ENCODE results near the gene RAPGEF5.

Gene RAPGEF5

GRCh38 chr7:22393913-22394729 is 37.2 kb upstream of the RAPGEF5 start:
- TF ChIP-seq GATA1 (IDR thresholded peaks at IDR 0.05; ENCODE audit: low read depth, low read length) (no peak), POLR2A (IDR thresholded peaks at IDR 0.05; ENCODE audit: low read length) (no peak)
- DNase-seq, result no peak

- no peak for TF ChIP-seq POLR2A (IDR thresholded peaks at IDR 0.05; ENCODE audit: low read length)
- no peak for TF ChIP-seq GATA1 (IDR thresholded peaks at IDR 0.05; ENCODE audit: low read depth, low read length)
- no peak for DNase-seq
Measured at GRCh38 chr7:22390516-22390915, 33.6 kb upstream of the RAPGEF5 start.

DNA sequence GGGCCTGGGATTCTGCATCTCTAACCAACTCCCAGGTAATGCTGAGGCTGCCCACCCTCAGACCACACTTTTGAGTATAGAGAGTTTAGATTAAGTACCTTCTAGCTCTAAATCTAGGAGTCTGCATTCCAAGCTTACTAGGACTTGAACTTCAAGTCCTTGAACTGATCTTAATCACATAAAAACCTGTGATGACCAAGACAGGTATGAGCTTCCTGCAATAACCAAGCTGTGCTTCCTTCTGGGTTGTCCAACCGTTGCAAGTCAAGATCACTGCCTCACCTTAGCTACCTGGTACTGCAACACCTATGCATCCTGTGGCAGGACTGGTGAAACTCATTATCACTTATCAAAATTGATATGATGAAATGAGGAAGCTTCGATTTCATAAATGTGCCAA is 32.9 kb upstream of the RAPGEF5 start:
- DNase-seq, result no peak
- TF ChIP-seq GATA1 (IDR thresholded peaks at IDR 0.05; ENCODE audit: low read depth, low read length) (no peak), POLR2A (IDR thresholded peaks at IDR 0.05; ENCODE audit: low read length) (no peak)

GRCh38 chr7:22387583-22387982 is 30.6 kb upstream of the RAPGEF5 start:
- TF ChIP-seq GATA1 (IDR thresholded peaks at IDR 0.05; ENCODE audit: low read depth, low read length), result no peak
- no peak for TF ChIP-seq POLR2A (IDR thresholded peaks at IDR 0.05; ENCODE audit: low read length)

DNA sequence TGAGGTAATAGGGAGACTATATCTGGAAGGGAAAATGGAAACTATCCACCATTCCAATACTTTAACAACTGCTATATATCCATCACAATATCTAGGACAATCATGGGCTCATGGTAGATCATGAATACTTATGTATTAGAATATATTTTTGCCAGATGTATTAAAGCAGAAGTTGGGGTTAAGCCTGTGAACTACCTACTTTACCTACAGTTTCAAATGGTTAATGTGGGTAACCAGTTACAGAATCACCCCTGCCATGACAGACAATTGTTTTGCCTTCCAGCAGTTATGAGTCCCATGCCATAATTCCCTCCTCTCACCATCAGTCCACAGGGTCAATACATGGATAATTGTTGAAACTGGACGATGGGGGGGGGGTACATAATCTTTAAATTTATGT is 29.9 kb upstream of the RAPGEF5 start:
- TF ChIP-seq GATA1 (IDR thresholded peaks at IDR 0.05; ENCODE audit: low read depth, low read length) (no peak), POLR2A (IDR thresholded peaks at IDR 0.05; ENCODE audit: low read length) (no peak)
- no peak for DNase-seq

More at GRCh38 chr7:22387583-22387982, 30.6 kb upstream of the RAPGEF5 start:
- no peak for DNase-seq

DNA sequence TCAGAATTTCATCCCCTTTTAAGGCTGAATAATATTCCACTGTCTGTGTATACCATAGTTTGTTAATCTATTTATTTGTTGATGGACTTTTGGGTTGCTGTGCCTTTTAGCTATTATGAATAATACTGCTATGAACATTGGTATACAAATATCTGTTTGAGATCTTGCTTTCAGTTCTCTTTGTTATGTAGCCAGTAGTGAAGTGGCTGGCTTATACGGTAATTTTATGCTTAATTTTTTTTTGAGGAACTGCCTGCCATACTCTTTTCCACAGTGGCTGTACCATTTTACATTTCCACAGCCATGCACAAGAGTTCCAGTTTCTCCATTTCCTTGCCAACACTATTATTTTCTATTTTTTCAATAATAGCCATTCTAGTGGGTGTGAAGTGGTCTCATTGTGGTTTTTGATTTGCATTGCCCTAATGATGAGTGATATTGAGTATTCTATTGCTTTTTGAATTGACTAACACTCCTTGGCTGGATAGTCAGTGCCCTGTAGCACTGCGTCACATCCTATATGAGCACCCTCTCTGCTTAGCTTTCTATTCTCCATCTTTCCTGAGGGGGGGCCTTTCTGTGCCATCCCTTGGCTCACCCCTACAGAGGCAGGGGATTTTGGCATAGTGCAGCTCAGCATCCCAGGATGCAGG is 29.4 kb upstream of the RAPGEF5 start:
- TF ChIP-seq GATA1 (IDR thresholded peaks at IDR 0.05; ENCODE audit: low read depth, low read length) (no peak), POLR2A (IDR thresholded peaks at IDR 0.05; ENCODE audit: low read length) (no peak)
- no peak for DNase-seq

- no peak for DNase-seq
- TF ChIP-seq GATA1 (IDR thresholded peaks at IDR 0.05; ENCODE audit: low read depth, low read length) (no peak), POLR2A (IDR thresholded peaks at IDR 0.05; ENCODE audit: low read length) (no peak)
Measured at GRCh38 chr7:22385326-22385725, 28.4 kb upstream of the RAPGEF5 start.

GRCh38 chr7:22380333-22380732 is 23.4 kb upstream of the RAPGEF5 start:
- no peak for DNase-seq
- TF ChIP-seq GATA1 (IDR thresholded peaks at IDR 0.05; ENCODE audit: low read depth, low read length), result no peak
- no peak for TF ChIP-seq POLR2A (IDR thresholded peaks at IDR 0.05; ENCODE audit: low read length)

- TF ChIP-seq GATA1 (IDR thresholded peaks at IDR 0.05; ENCODE audit: low read depth, low read length) (no peak), POLR2A (IDR thresholded peaks at IDR 0.05; ENCODE audit: low read length) (no peak)
Measured at GRCh38 chr7:22378199-22378980, 21.4 kb upstream of the RAPGEF5 start.

GRCh38 chr7:22377703-22378102 is 20.7 kb upstream of the RAPGEF5 start:
- no peak for DNase-seq
- TF ChIP-seq POLR2A (IDR thresholded peaks at IDR 0.05; ENCODE audit: low read length), result no peak
- no peak for TF ChIP-seq GATA1 (IDR thresholded peaks at IDR 0.05; ENCODE audit: low read depth, low read length)

More at GRCh38 chr7:22378199-22378980, 21.4 kb upstream of the RAPGEF5 start:
- no peak for DNase-seq

- DNase-seq, result no peak
- TF ChIP-seq GATA1 (IDR thresholded peaks at IDR 0.05; ENCODE audit: low read depth, low read length) (no peak), POLR2A (IDR thresholded peaks at IDR 0.05; ENCODE audit: low read length) (no peak)
Measured at GRCh38 chr7:22375359-22376048, 18.6 kb upstream of the RAPGEF5 start.

GRCh38 chr7:22373911-22374310 is 17.0 kb upstream of the RAPGEF5 start:
- no peak for DNase-seq
- TF ChIP-seq POLR2A (IDR thresholded peaks at IDR 0.05; ENCODE audit: low read length) (no peak), GATA1 (IDR thresholded peaks at IDR 0.05; ENCODE audit: low read depth, low read length) (no peak)

- DNase-seq, result no peak
- TF ChIP-seq POLR2A (IDR thresholded peaks at IDR 0.05; ENCODE audit: low read length) (no peak), GATA1 (IDR thresholded peaks at IDR 0.05; ENCODE audit: low read depth, low read length) (no peak)
Measured at GRCh38 chr7:22373388-22373787, 16.4 kb upstream of the RAPGEF5 start.

All from erythroblast (primary cell).